Measurements from ENCODE around the gene EIF2AK2.

EIF2AK2 gene

DNA sequence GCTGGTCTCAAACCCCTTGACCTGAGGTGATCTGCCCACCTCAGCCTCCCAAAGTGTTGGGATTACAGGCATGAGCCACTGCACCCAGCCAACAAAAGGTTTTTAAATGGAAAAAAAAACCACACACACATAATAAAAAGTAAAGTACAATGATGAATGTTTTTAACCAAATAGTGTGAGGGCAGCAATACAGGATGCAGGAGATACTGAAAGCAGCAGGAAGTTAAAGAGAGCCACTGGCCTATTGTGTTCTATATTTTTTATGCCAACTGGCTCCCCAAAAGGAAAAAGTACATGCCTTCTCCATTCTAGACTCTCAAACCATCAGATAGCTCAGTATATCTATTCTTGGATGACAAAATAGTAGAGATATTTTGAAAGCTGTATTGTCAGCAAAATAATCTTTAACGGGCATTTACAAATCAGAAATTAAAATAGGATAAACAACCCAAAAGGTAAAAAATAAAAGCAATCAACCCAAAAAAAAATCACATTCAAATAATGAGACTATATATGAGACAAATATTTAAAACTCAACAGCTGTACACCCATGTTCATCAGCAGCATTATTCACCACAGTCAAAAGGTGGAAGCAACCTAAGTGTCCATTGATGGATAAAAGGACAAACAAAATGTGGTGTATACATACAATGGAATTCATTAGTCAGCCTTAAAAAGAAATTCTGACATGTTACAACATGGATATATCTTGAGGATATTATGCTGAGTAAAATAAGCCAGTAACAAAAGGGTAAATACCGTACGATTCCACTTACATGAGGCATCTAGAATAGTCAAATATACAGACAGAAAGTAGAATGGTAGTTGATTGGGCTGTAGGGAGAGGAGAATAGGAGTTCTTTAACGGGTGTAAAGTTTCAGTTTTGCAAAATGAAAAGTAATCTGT is 46.2 kb downstream of the EIF2AK2 start:
- Histone ChIP-seq H3K18ac (ENCODE audit: low read depth in 1 of 2, low read length in 2 of 2) (no peak overlapping the region), H3K4me3 (ENCODE audit: insufficient read depth in 1 of 2, low read depth in 1 of 2, low read length in 2 of 2) (no peak overlapping the region), H3K79me1 (replicated peaks; ENCODE audit: low read length, poor library complexity, severe bottlenecking) (peaks cover 8% of the 10 kb centered on the region), H3K36me3 (ENCODE audit: control insufficient read depth in 1 of 2, insufficient read depth in 2 of 2, low read depth in 1 of 2, low read length in 2 of 2) (peaks cover 9 to 84% of the 10 kb centered on the region in 2 experiments), H2BK120ac (ENCODE audit: low read depth, low read length) (no peak overlapping the region), H2BK15ac (ENCODE audit: low read depth, poor library complexity, severe bottlenecking) (no peak overlapping the region), H2BK12ac (ENCODE audit: low read length in 2 of 2) (no peak overlapping the region), H2BK5ac (ENCODE audit: low read depth, low read length, poor library complexity, severe bottlenecking) (no peak overlapping the region), H3K27me3 (ENCODE audit: control insufficient read depth in 1 of 2, insufficient read depth in 1 of 2, low read length in 2 of 2) (no peaks in the 10 kb centered on the region), H3K23ac (ENCODE audit: low read length in 2 of 2) (no peak overlapping the region), H3K9me3 (ENCODE audit: control insufficient read depth, low read length) (no peaks in the 10 kb centered on the region), H3K4me1 (ENCODE audit: control insufficient read depth, insufficient read depth, low read depth, low read length) (no peaks in the 10 kb centered on the region), H3K4me2 (ENCODE audit: low read length, poor library complexity, severe bottlenecking) (no peak overlapping the region), H4K91ac (ENCODE audit: low read length) (no peak overlapping the region), H2AK5ac (ENCODE audit: low read length, severe bottlenecking) (no peak overlapping the region), H3K14ac (ENCODE audit: low read length in 2 of 2) (no peak overlapping the region), H4K8ac (ENCODE audit: low read length) (no peak overlapping the region), H3K27ac (ENCODE audit: low read length, poor library complexity, severe bottlenecking) (no peak overlapping the region), H3K4ac (ENCODE audit: low read depth in 1 of 2, low read length in 2 of 2) (no peak overlapping the region), H2AFZ (ENCODE audit: low read depth, low read length) (no peak overlapping the region), H3K9ac (ENCODE audit: low read length) (no peak overlapping the region)
- DNase-seq: no peak
- WGBS: 100% methylated on average over 4 of the region's 4 CpGs

- Histone ChIP-seq H3K27ac (ENCODE audit: low read length, poor library complexity, severe bottlenecking) (no peak overlapping the region), H3K27me3 (ENCODE audit: control insufficient read depth in 1 of 2, insufficient read depth in 1 of 2, low read length in 2 of 2) (no peaks in the 10 kb centered on the region), H3K9me3 (ENCODE audit: control insufficient read depth, low read length) (no peaks in the 10 kb centered on the region), H4K91ac (ENCODE audit: low read length) (no peak overlapping the region), H2BK5ac (ENCODE audit: low read depth, low read length, poor library complexity, severe bottlenecking) (no peak overlapping the region), H3K79me1 (replicated peaks; ENCODE audit: low read length, poor library complexity, severe bottlenecking) (peaks cover 4% of the 10 kb centered on the region), H3K14ac (ENCODE audit: low read length in 2 of 2) (no peak overlapping the region), H2BK120ac (ENCODE audit: low read depth, low read length) (no peak overlapping the region), H3K4me1 (ENCODE audit: control insufficient read depth, insufficient read depth, low read depth, low read length) (no peaks in the 10 kb centered on the region), H2BK15ac (ENCODE audit: low read depth, poor library complexity, severe bottlenecking) (no peak overlapping the region), H2BK12ac (ENCODE audit: low read length in 2 of 2) (no peak overlapping the region), H3K23ac (ENCODE audit: low read length in 2 of 2) (no peak overlapping the region), H3K18ac (ENCODE audit: low read depth in 1 of 2, low read length in 2 of 2) (no peak overlapping the region), H2AK5ac (ENCODE audit: low read length, severe bottlenecking) (no peak overlapping the region), H3K4me3 (ENCODE audit: insufficient read depth in 1 of 2, low read depth in 1 of 2, low read length in 2 of 2) (no peak overlapping the region), H2AFZ (ENCODE audit: low read depth, low read length) (no peak overlapping the region), H3K4ac (ENCODE audit: low read depth in 1 of 2, low read length in 2 of 2) (no peak overlapping the region), H3K9ac (ENCODE audit: low read length) (no peak overlapping the region), H3K36me3 (ENCODE audit: control insufficient read depth in 1 of 2, insufficient read depth in 2 of 2, low read depth in 1 of 2, low read length in 2 of 2) (peaks cover 12 to 86% of the 10 kb centered on the region in 2 experiments), H3K4me2 (ENCODE audit: low read length, poor library complexity, severe bottlenecking) (no peak overlapping the region), H4K8ac (ENCODE audit: low read length) (no peak overlapping the region)
- WGBS: 100% methylated on average over 1 of the region's 4 CpGs
- DNase-seq: no peak
Measured at GRCh38 chr2:37109523-37109922, 47.3 kb downstream of the EIF2AK2 start.

GRCh38 chr2:37105150-37105549 is 51.6 kb downstream of the EIF2AK2 start:
- Histone ChIP-seq H3K4me1 (ENCODE audit: control insufficient read depth, insufficient read depth, low read depth, low read length) (peaks cover 4% of the 10 kb centered on the region), H3K4me3 (ENCODE audit: insufficient read depth in 1 of 2, low read depth in 1 of 2, low read length in 2 of 2) (no peak overlapping the region), H4K91ac (ENCODE audit: low read length) (no peak overlapping the region), H3K4me2 (ENCODE audit: low read length, poor library complexity, severe bottlenecking) (no peak overlapping the region), H3K36me3 (ENCODE audit: control insufficient read depth in 1 of 2, insufficient read depth in 2 of 2, low read depth in 1 of 2, low read length in 2 of 2) (peaks cover 8 to 84% of the 10 kb centered on the region in 2 experiments), H3K79me1 (replicated peaks; ENCODE audit: low read length, poor library complexity, severe bottlenecking) (no peaks in the 10 kb centered on the region), H2AK5ac (ENCODE audit: low read length, severe bottlenecking) (no peak overlapping the region), H3K9me3 (ENCODE audit: control insufficient read depth, low read length) (no peaks in the 10 kb centered on the region), H3K23ac (ENCODE audit: low read length in 2 of 2) (no peak overlapping the region), H2BK120ac (ENCODE audit: low read depth, low read length) (no peak overlapping the region), H2AFZ (ENCODE audit: low read depth, low read length) (no peak overlapping the region), H3K27ac (ENCODE audit: low read length, poor library complexity, severe bottlenecking) (no peak overlapping the region), H3K9ac (ENCODE audit: low read length) (no peak overlapping the region), H2BK15ac (ENCODE audit: low read depth, poor library complexity, severe bottlenecking) (no peak overlapping the region), H2BK12ac (ENCODE audit: low read length in 2 of 2) (no peak overlapping the region), H3K18ac (ENCODE audit: low read depth in 1 of 2, low read length in 2 of 2) (no peak overlapping the region), H2BK5ac (ENCODE audit: low read depth, low read length, poor library complexity, severe bottlenecking) (no peak overlapping the region), H3K4ac (ENCODE audit: low read depth in 1 of 2, low read length in 2 of 2) (no peak overlapping the region), H3K27me3 (ENCODE audit: control insufficient read depth in 1 of 2, insufficient read depth in 1 of 2, low read length in 2 of 2) (no peaks in the 10 kb centered on the region), H3K14ac (ENCODE audit: low read length in 2 of 2) (no peak overlapping the region), H4K8ac (ENCODE audit: low read length) (no peak overlapping the region)
- DNase-seq: no peak
- 93% methylated on average over 4 of the region's 5 CpGs for WGBS

DNA sequence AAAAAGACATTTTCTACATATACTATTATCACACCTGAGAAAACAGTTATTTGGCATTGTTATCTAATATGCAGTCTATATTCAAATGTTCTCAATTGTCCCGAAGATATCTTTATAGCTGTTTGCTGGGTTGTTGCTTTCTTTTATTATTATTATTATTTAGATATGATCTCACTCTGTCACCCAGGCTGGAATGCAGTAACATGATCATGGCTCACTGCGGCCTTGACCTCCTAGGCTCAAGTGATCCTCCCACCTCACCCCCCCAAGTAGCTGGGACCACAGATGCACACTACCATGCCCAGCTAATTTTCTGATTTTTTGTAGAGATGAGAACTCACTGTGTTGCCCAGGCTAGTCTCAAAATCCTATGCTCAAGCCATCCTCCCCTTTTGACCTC is 52.6 kb downstream of the EIF2AK2 start:
- Histone ChIP-seq H3K14ac (ENCODE audit: low read length in 2 of 2) (no peak overlapping the region), H3K4ac (ENCODE audit: low read depth in 1 of 2, low read length in 2 of 2) (no peak overlapping the region), H3K23ac (ENCODE audit: low read length in 2 of 2) (no peak overlapping the region), H3K27ac (ENCODE audit: low read length, poor library complexity, severe bottlenecking) (peak overlapping the region; percentile 26), H4K91ac (ENCODE audit: low read length) (no peak overlapping the region), H3K4me1 (ENCODE audit: control insufficient read depth, insufficient read depth, low read depth, low read length) (peaks cover 4% of the 10 kb centered on the region), H2BK12ac (ENCODE audit: low read length in 2 of 2) (no peak overlapping the region), H2BK5ac (ENCODE audit: low read depth, low read length, poor library complexity, severe bottlenecking) (no peak overlapping the region), H2AFZ (ENCODE audit: low read depth, low read length) (no peak overlapping the region), H3K36me3 (ENCODE audit: control insufficient read depth in 1 of 2, insufficient read depth in 2 of 2, low read depth in 1 of 2, low read length in 2 of 2) (peaks cover 8 to 86% of the 10 kb centered on the region in 2 experiments), H2BK120ac (ENCODE audit: low read depth, low read length) (no peak overlapping the region), H2AK5ac (ENCODE audit: low read length, severe bottlenecking) (no peak overlapping the region), H2BK15ac (ENCODE audit: low read depth, poor library complexity, severe bottlenecking) (no peak overlapping the region), H3K9me3 (ENCODE audit: control insufficient read depth, low read length) (no peaks in the 10 kb centered on the region), H3K27me3 (ENCODE audit: control insufficient read depth in 1 of 2, insufficient read depth in 1 of 2, low read length in 2 of 2) (no peaks in the 10 kb centered on the region), H3K4me3 (ENCODE audit: insufficient read depth in 1 of 2, low read depth in 1 of 2, low read length in 2 of 2) (no peak overlapping the region), H3K79me1 (replicated peaks; ENCODE audit: low read length, poor library complexity, severe bottlenecking) (no peaks in the 10 kb centered on the region), H3K4me2 (ENCODE audit: low read length, poor library complexity, severe bottlenecking) (no peak overlapping the region), H3K9ac (ENCODE audit: low read length) (no peak overlapping the region), H3K18ac (ENCODE audit: low read depth in 1 of 2, low read length in 2 of 2) (no peak overlapping the region), H4K8ac (ENCODE audit: low read length) (no peak overlapping the region)
- 95% methylated on average over 1 of the region's 2 CpGs for WGBS
- no peak for DNase-seq

Data from mesenchymal stem cell (in vitro differentiated cells and primary cell).